HG02678 (cell line): ENCODE measurements around the gene SERINC5.
"Not testable (repeated sequence)": the region's sequence is repeated elsewhere in the genome, so short reads cannot be mapped to it uniquely, and the experiment has no call there.

Experiments
- ATAC-seq: cut with Tn5 transposase; IDR thresholded peaks from one replicate; pipeline ENCODE4 v1.9.1; 2021; ENCODE audit warnings: mild to moderate bottlenecking, moderate library complexity; ENCODE audit not compliant: unreplicated experiment

SERINC5 gene

DNA sequence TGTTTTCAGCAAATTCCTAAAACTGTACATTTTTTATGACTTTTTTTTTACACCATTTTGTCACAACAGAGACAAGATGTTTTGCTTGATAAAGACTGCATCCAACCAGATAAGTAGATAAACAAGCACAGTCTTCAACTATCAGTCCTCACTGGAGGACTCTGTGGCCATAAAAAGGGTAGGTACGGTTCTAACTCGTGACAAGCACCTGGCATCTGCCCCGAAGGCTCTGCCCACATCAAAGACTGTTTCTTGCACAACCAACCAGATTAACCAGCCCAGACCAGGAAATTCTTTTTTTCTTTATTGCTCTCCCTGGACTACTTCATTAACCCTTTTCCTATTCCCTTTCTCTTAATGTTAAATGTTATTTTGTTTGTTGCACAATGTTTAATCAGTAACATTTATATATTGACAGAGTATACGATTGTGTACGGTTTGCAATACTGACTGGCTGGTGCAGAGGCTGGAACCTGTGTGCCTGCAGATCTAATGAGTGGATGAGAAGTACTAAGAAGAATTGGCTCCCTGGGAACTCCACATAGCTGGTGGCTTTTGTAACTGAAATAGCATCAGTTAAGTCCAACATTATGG lies 74.1 kb downstream of the SERINC5 start:
- ATAC-seq: no peak

DNA sequence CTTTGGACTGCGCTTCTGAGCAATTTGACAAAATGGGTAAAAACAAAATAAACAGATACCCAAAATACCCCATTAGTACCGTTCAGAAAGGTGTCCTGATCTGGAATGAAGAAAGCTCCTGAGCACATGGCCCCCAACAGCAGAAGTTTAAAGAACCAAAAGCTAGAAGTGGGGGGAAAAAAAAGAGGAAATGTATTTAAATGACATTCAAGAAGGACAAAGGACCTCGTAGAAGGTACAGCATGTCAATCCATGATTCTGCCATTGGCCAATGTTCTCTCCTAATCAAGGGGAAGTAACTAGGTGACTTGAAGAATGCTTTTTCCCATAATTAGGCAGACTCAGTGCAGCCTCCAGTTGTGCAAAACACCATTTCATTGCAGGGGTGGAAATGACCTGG lies 78.6 kb downstream of the SERINC5 start:
- no peak for ATAC-seq

DNA sequence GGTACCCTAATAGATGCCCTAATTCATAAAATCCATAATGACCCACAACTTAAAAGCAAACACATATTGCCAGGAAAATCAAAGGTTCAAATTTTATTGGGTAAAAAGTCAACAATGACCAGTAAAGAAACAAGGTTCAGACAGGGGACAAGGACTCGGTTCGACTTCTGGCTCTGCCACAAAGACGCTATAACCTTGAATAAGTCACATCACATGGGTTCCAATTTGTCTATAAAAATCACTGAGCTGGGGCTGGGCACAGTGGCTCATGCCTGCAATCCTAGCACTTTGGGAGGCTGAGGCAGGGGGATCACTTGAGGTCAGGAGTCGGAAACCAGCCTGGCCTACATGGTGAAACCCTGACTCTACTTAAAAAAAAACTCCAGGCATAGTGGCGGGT lies 80.5 kb downstream of the SERINC5 start:
- ATAC-seq: no peak

DNA sequence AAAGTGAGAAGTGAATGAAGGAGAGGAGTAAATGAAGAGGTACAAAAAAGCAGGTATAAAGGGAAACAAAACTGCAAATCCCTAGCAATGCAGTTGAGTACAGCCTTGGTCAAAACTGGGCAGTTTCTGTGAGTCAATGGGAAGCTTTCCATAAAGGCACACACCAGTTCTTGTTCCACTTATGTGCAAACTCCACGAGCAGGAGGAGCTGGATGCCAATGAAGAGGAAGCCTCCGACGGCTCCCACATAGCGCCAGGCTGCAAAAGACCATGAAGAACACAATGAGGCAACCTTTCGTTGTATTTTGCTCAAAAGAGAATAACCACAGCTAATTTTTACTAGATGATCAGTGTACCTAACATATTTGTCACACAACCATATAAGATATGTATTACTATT lies 81.1 kb downstream of the SERINC5 start:
- no peak for ATAC-seq

DNA sequence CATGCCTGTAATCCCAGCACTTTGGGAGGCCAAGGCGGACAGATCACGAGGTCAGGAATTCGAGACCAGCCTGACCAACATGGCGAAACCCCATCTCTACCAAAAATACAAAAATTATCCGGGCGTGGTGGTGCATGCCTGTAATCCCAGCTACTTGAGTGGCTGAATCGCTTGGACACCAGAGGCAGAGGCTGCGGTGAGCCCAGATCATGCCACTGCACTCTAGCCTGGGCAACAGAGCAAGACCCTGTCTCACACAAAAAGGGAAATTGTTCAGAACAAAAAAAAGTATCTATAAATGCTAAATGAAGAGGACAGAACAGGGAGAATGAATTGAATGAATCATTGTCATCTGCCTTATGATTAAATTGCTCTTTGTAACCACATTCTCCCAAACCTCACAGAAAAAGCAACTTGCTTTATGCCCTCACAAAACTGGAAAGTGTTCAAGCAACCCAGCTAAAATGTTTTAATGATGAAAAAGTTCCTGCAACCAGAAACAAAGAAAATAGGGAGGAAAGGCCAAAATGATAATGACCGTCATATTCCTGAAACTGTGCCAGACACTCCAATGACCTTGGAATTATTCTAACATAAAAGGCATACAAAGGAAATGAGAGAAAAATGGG lies 83.7 kb downstream of the SERINC5 start:
- ATAC-seq: no peak

DNA sequence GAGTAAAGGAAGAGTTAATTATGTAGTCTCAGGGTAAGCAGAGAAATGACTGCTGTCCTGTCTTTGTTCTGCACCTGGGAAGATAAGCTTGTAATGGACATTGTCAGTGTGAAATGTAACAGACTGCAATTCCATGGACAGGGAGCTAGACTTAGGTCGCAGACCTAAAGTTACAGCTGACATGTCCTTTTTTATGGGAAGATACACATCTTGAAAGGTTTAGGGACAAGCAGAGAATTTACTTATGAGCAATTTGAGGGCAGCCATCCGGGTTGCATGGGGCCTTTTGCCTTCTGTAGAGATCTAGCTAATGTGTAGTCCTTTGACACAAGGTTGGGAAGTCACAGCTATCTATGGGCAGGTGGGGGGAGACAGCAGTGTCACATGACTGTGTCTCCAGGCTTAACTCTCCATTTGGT lies 85.7 kb downstream of the SERINC5 start:
- ATAC-seq: no peak

DNA sequence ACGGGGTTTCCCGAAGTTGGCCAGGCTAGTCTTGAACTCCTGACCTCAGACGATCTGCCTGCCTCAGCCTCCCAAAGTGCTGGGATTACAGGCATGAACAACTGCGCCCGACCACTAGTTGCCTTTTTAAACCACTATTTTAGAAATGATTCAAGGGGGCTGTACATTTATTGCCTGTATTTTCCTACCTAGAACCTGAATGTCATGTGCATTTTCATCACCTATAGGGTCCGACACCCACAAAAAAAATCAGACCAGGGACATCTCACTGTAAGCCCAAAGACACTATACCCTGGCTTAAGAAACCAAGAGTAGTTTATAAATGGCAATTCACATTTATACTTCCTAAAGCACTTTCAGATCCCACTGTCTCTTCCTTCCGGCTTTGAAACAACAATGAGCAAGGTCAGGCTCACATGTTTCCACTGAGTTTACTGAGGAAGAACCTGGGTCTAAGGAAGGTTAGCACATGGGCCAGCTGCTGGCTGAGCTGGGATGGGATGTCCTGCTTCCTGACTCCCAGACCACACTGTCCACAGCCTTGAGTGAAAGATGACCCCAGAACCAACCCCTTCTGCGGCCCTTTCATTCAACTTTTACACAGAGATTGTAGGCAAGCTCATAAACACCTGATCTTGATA lies 87.3 kb downstream of the SERINC5 start:
- ATAC-seq: no peak

DNA sequence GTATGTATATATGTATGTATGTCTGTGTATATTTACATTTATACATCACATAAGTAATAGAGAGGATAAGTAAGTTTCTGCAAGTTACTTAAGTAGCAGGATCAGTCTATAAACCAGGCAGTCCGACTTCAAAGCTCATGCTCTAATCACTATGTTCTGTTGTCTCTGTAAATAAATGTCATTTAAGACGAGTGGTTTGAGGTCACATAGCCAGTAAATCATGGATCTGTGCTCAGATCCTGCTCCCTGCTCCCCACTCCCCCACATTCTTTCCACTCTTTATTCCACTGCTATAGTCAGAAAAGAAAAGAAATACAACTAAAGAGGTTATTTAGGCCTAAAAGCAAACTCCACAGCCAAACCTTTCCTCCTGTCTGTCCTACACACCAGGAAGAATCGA lies 90.4 kb downstream of the SERINC5 start:
- no peak for ATAC-seq

DNA sequence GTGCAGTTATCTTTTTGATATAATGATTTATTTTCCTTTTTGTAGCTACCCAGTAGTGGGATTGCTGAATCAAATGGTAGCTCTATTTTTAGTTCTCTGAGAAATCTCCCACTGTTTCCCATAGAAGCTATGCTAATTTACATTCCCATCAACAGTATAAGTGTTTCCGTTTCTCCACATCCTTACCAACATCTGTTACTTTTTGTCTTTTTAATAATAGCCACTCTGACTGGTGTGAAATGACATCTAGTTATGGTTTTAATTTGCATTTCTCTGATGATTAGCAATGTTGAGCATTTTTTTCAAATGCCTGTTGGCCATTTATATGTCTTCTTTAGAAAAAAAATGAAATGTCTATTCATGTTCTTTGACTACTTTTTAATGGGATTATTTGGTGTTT lies 94.7 kb downstream of the SERINC5 start:
- ATAC-seq: no peak

DNA sequence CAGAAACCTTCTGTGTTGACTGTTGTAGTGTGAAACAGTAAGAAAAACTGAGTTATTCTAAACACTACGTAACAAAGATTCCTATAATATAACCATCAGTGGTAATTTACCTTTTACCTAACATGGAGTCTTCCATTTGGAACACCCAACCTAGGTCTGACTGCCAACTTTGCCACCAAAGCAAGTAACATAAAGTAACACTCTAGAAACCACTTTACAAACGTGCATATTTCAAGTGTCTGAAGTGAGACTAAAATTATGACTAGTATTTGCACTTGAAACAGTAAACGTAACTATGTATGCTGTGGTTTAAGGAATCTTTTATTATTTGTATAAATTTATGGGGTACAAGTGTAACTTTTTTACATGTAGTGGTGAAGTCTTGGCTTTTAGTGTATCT lies 95.6 kb downstream of the SERINC5 start:
- ATAC-seq: no peak

DNA sequence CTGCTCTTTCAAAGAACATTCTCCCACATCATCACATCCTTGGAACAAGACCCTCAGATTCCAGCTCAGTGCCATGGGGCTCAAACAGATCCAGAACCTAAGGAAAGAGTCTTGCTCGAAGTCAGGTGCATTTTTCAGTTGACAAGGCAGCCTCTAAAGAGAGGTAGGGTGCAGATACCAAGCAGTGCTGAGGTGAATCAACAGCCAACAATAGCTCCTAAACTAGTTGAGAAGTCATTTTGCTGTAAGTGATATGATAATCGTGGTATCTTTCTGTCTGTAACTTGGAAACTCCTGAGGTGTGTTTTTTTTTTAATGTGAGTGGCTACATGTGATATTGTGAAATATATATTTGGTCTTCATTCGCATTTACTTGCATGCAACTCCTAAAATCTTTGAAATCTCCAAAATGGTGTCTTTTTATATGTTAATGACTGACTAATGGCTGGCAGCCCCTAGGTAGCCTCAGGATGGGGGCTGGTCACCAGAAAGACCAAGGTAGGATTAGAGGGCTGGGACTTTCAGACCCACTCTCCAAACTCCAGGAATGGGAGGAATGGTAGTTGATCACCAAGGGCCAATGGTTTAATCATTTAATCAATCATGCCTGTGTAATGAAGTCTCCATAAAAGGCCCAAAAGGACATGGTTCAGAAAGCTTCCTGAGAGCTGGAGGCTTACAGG lies 96.6 kb downstream of the SERINC5 start:
- ATAC-seq: no peak

DNA sequence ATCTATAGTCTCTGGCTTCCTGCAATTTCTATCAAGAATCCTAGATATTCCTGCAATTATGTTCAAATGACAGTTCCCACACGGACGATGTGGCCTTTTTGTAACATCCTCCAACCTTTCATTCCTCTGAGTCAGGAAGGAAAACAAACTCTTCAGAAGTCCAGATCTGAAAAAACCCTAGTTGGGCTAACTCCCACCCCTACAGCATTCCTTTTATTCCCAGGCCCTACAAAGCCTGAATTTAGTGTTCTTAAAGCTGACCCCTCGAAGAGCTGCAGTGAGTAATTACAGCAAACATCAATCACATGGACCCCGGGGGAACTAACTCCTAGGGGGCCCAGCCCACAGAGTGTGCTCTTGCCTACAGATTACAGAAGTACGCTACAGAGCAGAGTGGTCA lies 99.7 kb downstream of the SERINC5 start:
- no peak for ATAC-seq

DNA sequence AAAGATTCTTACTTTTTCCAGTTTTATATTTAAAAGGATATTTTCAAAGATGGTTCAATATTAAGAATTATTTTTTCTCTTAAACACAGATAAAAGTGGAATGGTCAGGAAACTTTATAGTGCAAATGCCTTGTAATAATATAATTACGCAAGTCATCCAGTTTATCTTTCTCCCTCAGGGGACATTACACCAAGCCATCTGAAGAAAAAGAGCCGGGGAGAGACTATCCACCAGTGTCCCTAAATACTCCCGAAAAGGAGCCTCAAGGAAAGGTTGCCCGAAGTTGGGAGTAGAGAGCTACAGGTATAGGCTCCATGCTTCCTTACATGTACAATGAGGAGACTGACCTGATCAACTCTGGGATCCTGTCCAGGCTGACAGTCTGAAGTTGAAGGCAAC lies 101.1 kb downstream of the SERINC5 start:
- ATAC-seq: no peak

DNA sequence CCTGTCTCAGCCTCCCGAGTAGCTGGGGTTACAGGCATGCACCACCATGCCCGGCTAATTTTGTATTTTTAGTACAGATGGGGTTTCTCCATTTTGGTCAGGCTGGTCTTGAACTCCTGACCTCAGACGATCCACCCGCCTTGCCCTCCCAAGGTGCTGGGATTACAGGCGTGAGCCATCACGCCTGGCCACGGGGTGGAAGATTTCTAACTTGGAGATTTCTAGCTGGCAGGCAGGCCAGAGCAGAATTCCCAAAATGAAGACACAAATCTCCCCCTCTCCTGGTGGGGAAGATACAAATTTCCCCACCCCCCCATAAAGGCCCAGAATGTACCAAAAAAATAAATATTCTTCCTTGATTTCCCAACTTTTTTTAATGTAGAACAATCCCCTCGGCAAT lies 101.6 kb downstream of the SERINC5 start:
- not testable (repeated sequence) for ATAC-seq

DNA sequence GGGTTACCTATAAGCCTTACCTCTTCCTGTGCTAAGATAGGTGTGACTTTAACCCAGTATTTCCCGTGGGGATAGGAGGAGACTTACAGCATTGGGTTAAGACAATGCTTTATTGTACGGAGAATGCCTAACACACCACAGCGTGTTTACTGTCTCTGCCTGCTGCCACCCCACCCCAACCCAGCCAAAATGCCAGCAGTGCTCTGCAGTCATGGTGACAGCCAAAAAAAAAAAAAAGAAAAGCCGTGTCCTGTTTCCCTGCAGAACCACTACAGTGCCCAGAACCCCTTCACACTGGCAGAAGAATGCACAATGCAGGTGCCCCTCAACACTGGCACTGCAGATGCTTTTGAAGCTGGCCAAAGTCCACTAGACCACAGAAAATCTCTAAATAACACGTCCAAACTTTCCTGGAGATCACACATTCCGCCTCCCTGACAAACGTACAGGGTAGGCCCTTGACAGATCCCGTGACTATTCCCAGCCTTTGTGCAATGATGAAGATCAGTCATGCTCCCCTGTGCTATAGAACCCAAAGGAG lies 102.2 kb downstream of the SERINC5 start:
- no peak for ATAC-seq

DNA sequence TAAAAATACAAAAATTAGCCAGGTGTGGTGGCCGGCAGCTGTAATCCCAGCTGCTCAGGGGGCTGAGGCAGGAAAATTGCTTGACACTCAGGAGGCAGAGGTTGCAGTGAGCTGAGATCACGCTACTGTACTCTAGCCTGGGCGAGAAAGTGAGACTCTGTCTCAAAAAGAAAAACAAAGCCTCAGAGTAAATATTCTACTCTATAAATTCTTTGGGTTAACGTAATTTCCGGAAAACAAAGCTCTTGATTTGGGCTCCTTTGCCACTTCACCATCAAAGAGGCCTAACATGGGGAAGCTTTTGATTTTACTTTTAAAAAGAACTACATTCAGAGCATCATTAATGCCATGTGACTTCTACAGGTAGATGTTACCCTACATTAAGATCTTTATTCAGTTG lies 103.1 kb downstream of the SERINC5 start:
- ATAC-seq: no peak

DNA sequence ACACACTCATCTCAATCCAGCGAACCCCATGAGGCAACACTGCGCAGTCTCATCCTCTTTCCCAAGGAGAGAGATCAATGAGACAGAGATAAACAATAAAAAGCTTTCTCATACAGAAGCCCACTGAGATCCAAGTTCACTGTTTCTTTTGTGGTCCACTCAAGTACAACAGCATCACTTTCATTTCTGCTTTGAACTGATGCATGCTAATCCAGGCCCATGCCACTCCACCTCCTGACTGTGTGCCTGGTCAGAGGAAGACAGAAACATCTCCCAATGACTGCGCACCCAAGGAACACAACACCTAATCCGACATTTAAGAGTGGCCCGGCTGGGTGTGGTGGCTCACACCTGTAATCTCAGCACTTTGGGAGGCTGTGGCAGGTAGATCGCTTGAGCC lies 104.0 kb downstream of the SERINC5 start:
- ATAC-seq: no peak

DNA sequence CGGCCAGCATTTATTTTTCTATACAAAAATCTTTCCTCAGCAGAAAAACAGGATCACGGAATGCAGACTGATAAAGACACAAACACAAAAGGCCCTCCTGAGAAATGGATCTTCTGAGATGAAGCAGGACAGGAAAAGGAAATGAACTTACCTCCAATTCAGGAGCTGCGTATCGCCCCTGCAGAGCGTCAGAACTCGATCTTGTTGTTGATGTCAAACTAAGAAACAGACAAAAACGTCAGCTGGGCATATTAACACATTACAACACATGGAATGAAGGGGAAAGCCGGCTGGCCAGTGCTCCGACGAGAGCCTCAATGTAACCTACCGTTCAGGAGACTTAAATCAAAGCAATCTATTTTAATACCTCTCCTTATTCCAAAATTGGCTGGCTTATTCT lies 105.1 kb downstream of the SERINC5 start:
- ATAC-seq: no peak

DNA sequence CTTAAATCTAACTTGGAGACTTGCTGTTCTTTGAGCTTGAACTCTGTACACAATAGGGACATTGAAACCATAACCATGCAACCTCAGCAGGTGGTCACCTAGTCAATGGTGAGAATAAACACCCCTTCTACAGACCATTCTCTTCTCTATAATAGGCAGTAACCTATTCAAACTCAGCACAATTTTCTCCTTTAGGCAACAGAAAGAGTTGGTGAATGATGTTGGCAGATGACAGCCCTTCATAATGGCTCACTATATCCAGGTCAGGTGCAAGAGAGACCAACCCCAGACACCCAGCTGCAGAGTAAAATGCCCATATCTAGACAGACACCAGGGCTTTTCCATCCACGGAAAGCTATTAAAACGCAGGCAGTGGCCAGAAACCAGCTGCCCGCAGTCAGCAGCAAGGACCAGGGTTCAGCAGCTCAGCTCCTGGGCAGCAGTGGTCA lies 106.7 kb downstream of the SERINC5 start:
- no peak for ATAC-seq

DNA sequence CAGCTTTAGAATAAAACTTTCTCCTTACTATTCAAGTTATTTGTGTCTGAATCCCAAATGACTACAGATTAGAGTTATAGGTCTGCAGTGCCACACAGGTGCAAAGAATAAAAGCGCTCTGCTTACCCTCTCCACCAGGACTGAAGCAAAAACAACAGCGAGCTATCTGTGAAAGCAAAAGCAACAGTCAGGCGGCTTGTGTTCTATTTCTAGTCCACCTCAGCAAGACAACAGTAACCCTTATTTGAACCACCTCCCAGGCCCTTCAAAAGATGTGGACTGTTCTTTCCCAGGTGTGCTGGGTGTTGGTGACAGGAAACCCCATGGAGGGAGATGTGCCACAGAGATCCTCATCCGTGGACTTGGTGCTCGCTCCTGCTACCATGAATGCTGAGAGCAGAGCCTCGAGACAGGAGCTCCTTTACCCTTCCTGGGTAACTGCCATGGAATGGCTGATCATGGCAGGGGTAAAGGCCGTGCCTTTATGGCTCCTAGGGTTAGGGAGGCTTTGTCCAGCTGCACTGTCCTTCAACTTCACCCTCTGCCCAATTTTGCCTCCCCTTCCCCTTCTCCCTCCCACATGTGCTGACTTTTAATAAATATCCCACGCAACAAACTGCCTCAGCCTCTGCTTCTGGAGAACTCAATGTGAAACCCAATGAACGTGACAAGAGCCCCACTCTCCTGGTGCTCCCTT lies 108.6 kb downstream of the SERINC5 start:
- ATAC-seq: no peak

DNA sequence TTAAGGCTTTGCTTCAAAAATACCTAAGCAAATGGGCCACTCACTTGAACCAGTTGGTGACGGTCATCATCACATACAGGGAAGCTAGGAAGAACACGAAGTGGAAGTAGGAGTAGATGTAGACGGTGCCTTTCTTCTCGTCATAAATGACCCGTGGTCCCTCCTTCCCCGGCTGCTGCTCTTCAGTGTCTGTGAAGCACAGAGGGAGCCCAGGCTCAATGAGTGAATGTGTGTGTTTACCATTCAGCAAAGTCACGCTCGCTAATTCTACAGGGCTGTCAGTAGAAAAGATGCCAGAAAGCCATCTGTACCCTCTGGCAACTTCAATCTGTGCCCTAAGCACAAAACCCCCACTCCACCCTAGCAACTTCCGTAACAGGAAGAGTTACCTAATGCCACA lies 109.8 kb downstream of the SERINC5 start:
- ATAC-seq: no peak
